HepG2 (cell line): ENCODE measurements around the gene ACTN3. TPM values are rescaled to one million over a fixed set of nuclear protein-coding genes. Genes with fewer than 3 reads are reported as not detected.

ENCODE experiments used
- ATAC-seq: fragments of 200-7000 bp; cut with Tn5 transposase; 3 replicates; pipeline ENCODE4 v1.9.1; 2020; ENCODE audit warnings: mild to moderate bottlenecking, moderate library complexity
- BruUV-seq: library from RNA; stranded (reverse); fragments of 400-500 nt; replicated peaks from 2 replicates; lab custom pipeline; 2021; lab: Mats Ljungman, UMichigan
- CTCF ChIA-PET: fragments of 300-600 bp; formaldehyde crosslinking; extraction: SDS; loops from one replicate; lab custom pipeline; 2021; ENCODE audit warnings: low total read pairs, inconsistent platforms, low intra/inter-chr PET ratio; lab: Yijun Ruan, JAX
- POLR2A ChIA-PET: fragments of 350-600 bp; sonication (Branson Sonifier 250); formaldehyde crosslinking; loops from one replicate; lab custom pipeline; 2020; ENCODE audit warnings: antibody characterized with exemption, inconsistent platforms; lab: Yijun Ruan, JAX
- DNase-seq: peaks from one replicate; pipeline ENCODE4 v3.0.0-alpha.2; 2015; ENCODE audit warnings: low spot score
- FAIRE-seq: peaks from 3 replicates; lab custom pipeline; 2011; peaks lifted over from hg19 to GRCh38; lab: Jason Lieb, UNC
- H2AFZ ChIP-seq: one replicate; pipeline ENCODE4 v1.6.1; 2011; ENCODE audit warnings: low read length, inconsistent platforms
- H3K27ac ChIP-seq: fragments of 300-600 bp; 3 replicates; pipeline ENCODE4 v1.8.0; 2011; ENCODE audit warnings: mixed run types, mild to moderate bottlenecking, mixed read lengths, low read length, inconsistent platforms; ENCODE audit not compliant: insufficient read depth; ENCODE audit errors: extremely low read length
- H3K27me3 ChIP-seq, 2 experiments: fragments of 200-600 bp in 1 of 2; 2 replicates in 1 of 2; 3 replicates in 1 of 2; pipeline versions ENCODE4 v1.6.0 to v1.8.0; 2011; ENCODE audit warnings: low read length in 2 of 2, mild to moderate bottlenecking in 2 of 2, moderate library complexity in 2 of 2, inconsistent platforms in 1 of 2; ENCODE audit not compliant: insufficient read depth in 2 of 2, control insufficient read depth in 1 of 2
- H3K36me3 ChIP-seq, 2 experiments: fragments of 200-600 bp in 1 of 2; replicated peaks in 1 of 2; 2 replicates in 1 of 2; 3 replicates in 1 of 2; pipeline versions ENCODE4 v1.5.1 to v1.8.0; 2011; ENCODE audit warnings: low read length in 2 of 2, inconsistent platforms in 1 of 2; ENCODE audit not compliant: insufficient read depth in 2 of 2, control insufficient read depth in 1 of 2
- H3K4me1 ChIP-seq: 2 replicates; pipeline ENCODE4 v1.5.1; 2012; ENCODE audit warnings: low read length, inconsistent platforms; ENCODE audit not compliant: insufficient read depth
- H3K4me2 ChIP-seq: 2 replicates; pipeline ENCODE4 v1.6.0; 2011; ENCODE audit warnings: low read depth, low read length, inconsistent platforms
- H3K4me3 ChIP-seq, 3 experiments: fragments of 200-600 bp in 1 of 3; sonication (generic), shearing (Covaris generic) in 1 of 3; replicated peaks in 1 of 3; 2 replicates each; pipeline ENCODE4 v1.5.1; 2011 to 2016; ENCODE audit warnings: low read length in 3 of 3, inconsistent platforms in 2 of 3, low read depth in 2 of 3, mild to moderate bottlenecking in 2 of 3, control low read depth in 1 of 3, mixed read lengths in 1 of 3; ENCODE audit not compliant: insufficient read depth in 1 of 3
- H3K79me2 ChIP-seq: one replicate; pipeline ENCODE4 v1.6.1; 2011; ENCODE audit warnings: low read length, inconsistent platforms; ENCODE audit not compliant: insufficient read depth
- H3K9ac ChIP-seq: 2 replicates; pipeline ENCODE4 v1.6.0; 2011; ENCODE audit warnings: mild to moderate bottlenecking, low read depth, low read length, inconsistent platforms; ENCODE audit not compliant: insufficient read depth
- H3K9me3 ChIP-seq: 2 replicates; pipeline ENCODE4 v1.5.1; 2012; ENCODE audit warnings: mild to moderate bottlenecking, low read length
- H4K20me1 ChIP-seq: 2 replicates; pipeline ENCODE4 v1.6.0; 2011; ENCODE audit warnings: inconsistent platforms, mild to moderate bottlenecking, low read length, moderate library complexity; ENCODE audit not compliant: insufficient read depth
- AKAP8 ChIP-seq: sonication (generic); formaldehyde crosslinking; IDR thresholded peaks from 2 replicates; pipeline ENCODE4 v1.5.1; 2020; ENCODE audit warnings: mild to moderate bottlenecking, missing genetic modification reagents
- CEBPB ChIP-seq: IDR thresholded peaks from 2 replicates; pipeline ENCODE4 v1.6.1; 2011; ENCODE audit warnings: low read depth, low read length, improper control_type of control experiment, borderline replicate concordance
- ZBTB33 ChIP-seq: sonication (generic); formaldehyde crosslinking; IDR thresholded peaks from 2 replicates; pipeline ENCODE4 v1.4.0; 2020; ENCODE audit warnings: missing genetic modification reagents
- WGBS: methylation state at CpG from one replicate; pipeline ENCODE4 v1.1.6; 2017; ENCODE audit warnings: low lambda C conversion rate; 5-methylcytosine and 5-hydroxymethylcytosine counted together
- in situ Hi-C: cut with HindIII; loops from 2 replicates; pipeline ENCODE4 v1.10.0; 2017; ENCODE audit warnings: low pct_unique_long_range_greater_than_20kb; ENCODE audit not compliant: extremely low pct_ligation_motif_present
- intact Hi-C: fragments of 100-400 bp; cut with micrococcal nuclease; formaldehyde crosslinking; loops from one replicate; pipeline ENCODE4 v1.10.0; 2022; ENCODE audit not compliant: unreplicated experiment
- polyA plus RNA-seq, 8 experiments: library from polyadenylated mRNA; depleted of rRNA in 3 of 8; stranded (reverse) in 7 of 8; unstranded in 1 of 8; fragments of >200 nt; fragmentation: Illumina TruSeq in 4 of 8; extraction: Trizol in 4 of 8; gene quantifications; 2 replicates each; pipeline versions ENCODE4 v1.2.1 to v1.2.3, GENCODE V29; 2011 to 2016; ENCODE audit warnings: low read depth in 4 of 8, missing spikeins in 1 of 8, mixed read lengths in 1 of 8; ENCODE audit not compliant: insufficient read depth in 1 of 8
- total RNA-seq, 5 experiments: library from RNA; depleted of rRNA; stranded (reverse); fragments of >200 nt; fragmentation: Illumina TruSeq; extraction: Trizol; gene quantifications; 2 replicates each; pipeline ENCODE4 v1.2.3, GENCODE V29; 2016; ENCODE audit warnings: low read depth in 1 of 5
- TF ChIP-seq, protein P1 (sequence below): sonication (generic); formaldehyde crosslinking; IDR thresholded peaks from 2 replicates; pipeline ENCODE4 v1.4.0; 2020; ENCODE audit warnings: mild to moderate bottlenecking, missing genetic modification reagents

Gene ACTN3
- total and polyA plus RNA-seq, 2 of the 13 experiments (the other 11 are each of a cell fraction or from before 2014, with no cell fraction given) = 0.04 to 0.09 TPM

GRCh38 chr11:66557733-66558326, 11.1 kb downstream of the ACTN3 start:
- Histone ChIP-seq H3K79me2 (no peaks in the 10 kb centered on the region), H3K9me3 (no peaks in the 10 kb centered on the region), H3K4me3 (no peak overlapping the region), H3K36me3 (no peaks in the 10 kb centered on the region), H4K20me1 (no peaks in the 10 kb centered on the region), H2AFZ (no peak overlapping the region), H3K27me3 (peaks cover 2 to 55% of the 10 kb centered on the region in 2 experiments; a peak in 4 of 5 replicates)
- intact Hi-C loops (no loop called here), in situ Hi-C loops (loop anchor here (25.0 kb wide), 1 partner anchor 279 kb away; the partner anchor contains the start of gene RCE1)
- ChIA-PET POLR2A (no interaction called here), CTCF (no interaction called here)
- no peak for DNase-seq
- no TSS peak for BruUV-seq
- WGBS = 63% methylated on average over 11 of the region's 24 CpGs
- TF ChIP-seq ZBTB33 (CRISPR knock-in tag) = 0 out of 2 replicates have a peak, but pooled peaks have one; percentile 48
- TF ChIP-seq, protein P1, sequence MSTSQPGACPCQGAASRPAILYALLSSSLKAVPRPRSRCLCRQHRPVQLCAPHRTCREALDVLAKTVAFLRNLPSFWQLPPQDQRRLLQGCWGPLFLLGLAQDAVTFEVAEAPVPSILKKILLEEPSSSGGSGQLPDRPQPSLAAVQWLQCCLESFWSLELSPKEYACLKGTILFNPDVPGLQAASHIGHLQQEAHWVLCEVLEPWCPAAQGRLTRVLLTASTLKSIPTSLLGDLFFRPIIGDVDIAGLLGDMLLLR = no peak
- TF ChIP-seq, all 625 proteins: peak for 1
- Histone ChIP-seq H3K4me1 (no peaks in the 10 kb centered on the region), H3K4me2 (no peak overlapping the region), H3K9ac (no peak overlapping the region), H3K27ac (no peak overlapping the region)
- ATAC-seq (no peak), FAIRE-seq (no peak)

DNA sequence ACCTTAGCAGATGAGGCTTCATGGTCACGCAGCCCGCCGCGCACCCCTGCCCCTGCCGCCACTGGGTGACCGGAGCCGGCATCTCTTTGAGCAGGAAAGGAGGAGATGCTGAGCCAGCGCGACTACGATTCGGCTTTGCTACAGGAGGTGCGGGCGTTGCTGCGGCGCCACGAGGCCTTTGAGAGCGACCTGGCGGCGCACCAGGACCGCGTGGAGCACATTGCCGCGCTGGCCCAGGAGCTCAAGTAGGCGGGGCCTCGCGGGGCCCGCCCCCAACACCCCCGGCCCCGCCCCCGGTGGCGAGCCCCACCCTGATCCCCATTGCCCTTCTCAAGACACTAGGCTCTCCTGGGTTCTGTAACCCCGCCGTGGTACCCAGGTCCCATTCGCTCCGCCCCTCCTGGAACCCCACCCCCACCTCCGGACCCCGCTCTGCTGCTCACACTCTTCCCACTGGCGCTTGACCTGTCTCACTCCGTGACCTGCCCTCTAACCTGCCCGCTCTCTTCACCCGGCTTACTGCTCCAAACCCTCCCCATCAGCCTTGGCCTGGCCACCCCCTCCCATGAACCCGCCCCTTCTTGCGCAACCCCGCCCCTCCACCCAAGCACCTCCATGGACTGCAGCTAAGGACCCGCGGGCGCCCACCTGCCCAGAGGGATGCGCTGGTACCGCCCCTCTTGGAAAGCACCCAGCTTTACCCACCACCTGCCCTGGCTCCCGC, 12.6 kb downstream of the ACTN3 start:
- ATAC-seq (no peak), DNase-seq (no peak), FAIRE-seq (no peak)
- WGBS = 29% methylated on average over 18 of the region's 50 CpGs
- Histone ChIP-seq H4K20me1 (no peaks in the 10 kb centered on the region), H3K79me2 (no peaks in the 10 kb centered on the region), H3K4me3 (no peak overlapping the region), H3K9me3 (no peaks in the 10 kb centered on the region), H3K4me2 (no peak overlapping the region), H3K9ac (no peak overlapping the region), H3K36me3 (no peaks in the 10 kb centered on the region), H3K27me3 (peaks cover 2 to 67% of the 10 kb centered on the region in 2 experiments; a peak in 4 of 5 replicates), H3K27ac (no peak overlapping the region), H2AFZ (no peak overlapping the region), H3K4me1 (no peaks in the 10 kb centered on the region)
- in situ Hi-C loops (loop anchor here (25.0 kb wide), 1 partner anchor 278 kb away; the partner anchor contains the start of gene RCE1), intact Hi-C loops (no loop called here)
- peak; percentile 12; the same call in 1 of the 2 replicates for TF ChIP-seq CEBPB
- TF ChIP-seq AKAP8 (CRISPR knock-in tag) = no peak
- ChIA-PET POLR2A (interaction anchor here (0.5 to 0.8 kb wide), 2 partner anchors 48 to 58 kb away, joined by 3 read pairs; no protein-coding TSS in a partner anchor), CTCF (no interaction called here)
- no TSS peak for BruUV-seq
